Ectodermal cell (in vitro differentiated cells): ENCODE data around the gene H6PD.

ENCODE experiments used
- H3K27ac ChIP-seq: 2 replicates; pipeline ENCODE4 v1.7.0; 2013; ENCODE audit warnings: mild to moderate bottlenecking, low read depth, low read length; ENCODE audit not compliant: insufficient read depth, poor library complexity, severe bottlenecking
- H3K27me3 ChIP-seq: 2 replicates; pipeline ENCODE4 v1.7.0; 2013; ENCODE audit warnings: mild to moderate bottlenecking, low read length; ENCODE audit not compliant: insufficient read depth, control insufficient read depth, poor library complexity, severe bottlenecking
- H3K36me3 ChIP-seq: one replicate; pipeline ENCODE4 v1.7.0; 2013; ENCODE audit warnings: low read length; ENCODE audit not compliant: control insufficient read depth, insufficient read depth
- H3K4me1 ChIP-seq: one replicate; pipeline ENCODE4 v1.7.0; 2013; ENCODE audit warnings: low read length; ENCODE audit not compliant: control insufficient read depth, insufficient read depth
- H3K4me3 ChIP-seq: 2 replicates; pipeline ENCODE4 v1.7.0; 2013; ENCODE audit warnings: low read depth, low read length, control low read depth; ENCODE audit not compliant: insufficient read depth
- H3K9me3 ChIP-seq: 2 replicates; pipeline ENCODE4 v1.7.0; 2013; ENCODE audit warnings: mild to moderate bottlenecking, low read length, moderate library complexity; ENCODE audit not compliant: control insufficient read depth
- WGBS, 2 experiments: methylation state at CpG; one replicate each; pipeline ENCODE4 v1.1.7; 2013; ENCODE audit warnings: missing lambda C conversion rate in 2 of 2; 5-methylcytosine and 5-hydroxymethylcytosine counted together

Gene H6PD

DNA sequence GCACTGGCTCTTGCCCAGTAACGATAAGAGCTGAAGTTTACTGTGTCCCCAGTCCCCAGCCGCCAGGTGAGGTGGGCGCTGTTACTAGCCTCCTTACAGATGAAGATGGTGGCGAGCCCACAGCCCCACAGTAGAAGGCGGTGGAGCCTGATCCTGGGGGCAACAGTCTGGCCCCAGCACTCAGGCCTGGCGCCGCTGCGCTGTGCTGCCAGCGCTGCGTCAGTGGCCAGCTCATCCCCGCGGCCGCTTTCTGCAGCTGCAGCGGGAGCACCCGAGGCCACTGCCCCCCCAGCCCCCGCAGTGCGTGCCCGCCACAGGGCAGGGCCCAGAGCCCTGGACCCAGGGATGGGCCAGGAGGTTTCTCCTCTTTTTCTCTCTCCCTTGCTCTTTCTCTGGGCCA is 13.3 kb downstream of the H6PD start:
- Histone ChIP-seq H3K27me3 (peaks cover 5% of the 10 kb centered on the region), H3K4me1 (peaks cover 36% of the 10 kb centered on the region), H3K36me3 (no peaks in the 10 kb centered on the region), H3K27ac (no peak overlapping the region), H3K9me3 (no peaks in the 10 kb centered on the region), H3K4me3 (no peak overlapping the region)
- 93 to 94% methylated on average over 18 of the region's 18 CpGs for WGBS, 2 experiments

DNA sequence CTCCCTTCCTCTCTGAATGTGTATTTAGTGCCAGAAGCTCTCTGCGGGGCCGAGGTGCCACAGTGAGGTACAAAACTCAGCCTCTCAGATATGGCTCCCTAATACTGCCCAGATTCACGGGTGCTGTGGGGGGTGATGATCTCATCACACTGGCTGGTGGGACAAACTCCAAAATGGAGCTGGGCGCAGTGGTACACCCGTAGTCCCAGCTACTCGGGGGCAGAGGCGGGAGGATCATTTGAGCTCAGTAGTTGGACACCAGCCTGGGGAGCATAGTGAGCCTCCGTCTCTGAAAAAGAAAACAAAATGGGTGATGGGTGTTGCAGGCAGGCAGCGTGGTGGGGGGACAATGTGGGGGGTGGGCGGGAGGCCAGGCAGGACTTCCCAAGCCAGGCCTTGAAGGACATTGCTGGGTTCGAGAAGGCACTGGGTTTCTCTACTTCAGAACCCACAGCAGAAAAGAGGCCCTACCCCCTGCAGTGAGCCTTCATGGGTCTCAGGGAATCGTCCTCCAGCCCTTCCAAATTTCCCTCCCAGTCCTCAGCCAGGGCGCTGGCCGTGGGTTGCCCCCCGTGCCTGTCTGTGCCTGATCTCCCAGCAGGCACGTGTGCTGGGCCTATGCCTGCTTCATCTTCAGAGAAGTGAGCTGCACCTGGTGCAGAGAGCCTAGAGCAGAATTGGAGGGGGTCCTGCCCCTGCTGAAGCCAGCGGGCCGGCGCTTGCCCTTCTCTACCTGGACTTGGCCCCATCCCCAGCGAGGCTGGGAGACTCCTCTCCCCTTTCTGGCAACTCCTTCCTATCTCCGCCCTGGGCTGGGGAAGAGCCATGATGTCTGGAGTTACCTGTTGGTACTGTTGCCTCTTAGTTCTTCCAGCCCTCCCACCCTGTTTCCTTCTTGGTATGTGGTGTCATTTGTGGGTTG is 14.0 kb downstream of the H6PD start:
- Histone ChIP-seq H3K36me3 (no peaks in the 10 kb centered on the region), H3K27me3 (peaks cover 6% of the 10 kb centered on the region), H3K9me3 (no peaks in the 10 kb centered on the region), H3K4me1 (peaks cover 40% of the 10 kb centered on the region), H3K27ac (no peak overlapping the region), H3K4me3 (no peak overlapping the region)
- 92 to 93% methylated on average over 21 of the region's 21 CpGs for whole genome bisulfite sequencing, 2 experiments

- no peaks in the 10 kb centered on the region for H3K9me3 ChIP-seq
- H3K36me3 ChIP-seq: no peaks in the 10 kb centered on the region
- no peak overlapping the region for H3K27ac ChIP-seq
- H3K4me1 ChIP-seq: peaks cover 45% of the 10 kb centered on the region
- no peak overlapping the region for H3K4me3 ChIP-seq
- peaks cover 9% of the 10 kb centered on the region for H3K27me3 ChIP-seq
- WGBS, 2 experiments: 91 to 92% methylated on average over 3 of the region's 3 CpGs
Measured at GRCh38 chr1:9249263-9249533, 14.6 kb downstream of the H6PD start.

DNA sequence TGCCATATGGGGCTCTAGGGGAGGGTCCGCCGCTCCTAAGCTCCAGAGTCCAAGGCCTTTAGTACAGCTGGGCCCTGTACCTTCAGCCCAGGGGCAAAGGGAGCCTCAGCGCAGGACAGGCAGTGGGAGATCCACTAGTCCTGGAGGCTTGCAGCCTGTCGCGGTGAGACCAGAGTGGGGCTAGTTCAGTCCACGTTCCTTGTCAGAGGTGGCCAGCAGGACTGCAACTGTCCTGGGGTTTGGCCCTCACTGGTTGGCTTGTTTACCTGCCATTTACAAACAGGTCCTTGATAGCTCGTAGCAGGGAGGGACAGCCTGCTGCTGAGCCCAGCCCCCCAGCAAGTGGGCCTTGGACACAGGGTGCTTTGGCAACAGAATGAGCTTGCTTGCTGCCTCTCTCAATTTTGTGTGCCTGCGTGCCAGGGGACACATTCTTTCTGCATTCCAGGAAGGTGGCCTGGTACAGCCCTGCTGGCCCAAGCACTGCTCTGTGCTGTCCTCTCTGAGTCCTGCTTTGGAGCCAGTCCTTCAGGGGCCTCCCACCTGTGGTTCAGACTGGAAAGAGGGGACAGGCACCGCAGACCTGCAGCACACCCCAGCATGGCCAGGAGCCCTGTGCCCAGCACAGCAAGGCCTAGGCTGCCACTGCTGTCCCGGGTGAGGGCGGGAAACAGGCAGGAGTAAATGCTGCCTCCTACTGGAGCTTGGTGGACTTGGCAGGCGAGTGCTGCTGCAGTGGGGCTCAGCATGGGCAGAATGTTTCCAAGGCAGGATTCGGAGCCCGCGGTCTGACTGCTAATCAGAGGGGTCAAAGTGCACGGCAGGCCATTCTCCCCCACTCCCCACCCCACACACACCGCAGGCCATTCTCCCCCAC is 15.2 kb downstream of the H6PD start:
- H3K4me3 ChIP-seq: no peak overlapping the region
- 56 to 59% methylated on average over 17 of the region's 17 CpGs for WGBS, 2 experiments
- peaks cover 12% of the 10 kb centered on the region for H3K27me3 ChIP-seq
- H3K9me3 ChIP-seq: no peaks in the 10 kb centered on the region
- H3K36me3 ChIP-seq: no peaks in the 10 kb centered on the region
- peaks cover 51% of the 10 kb centered on the region for H3K4me1 ChIP-seq
- no peak overlapping the region for H3K27ac ChIP-seq

GRCh38 chr1:9250411-9251381 is 16.1 kb downstream of the H6PD start:
- Histone ChIP-seq H3K36me3 (no peaks in the 10 kb centered on the region), H3K4me3 (no peak overlapping the region), H3K27ac (no peak overlapping the region), H3K27me3 (peaks cover 15% of the 10 kb centered on the region), H3K4me1 (peaks cover 53% of the 10 kb centered on the region), H3K9me3 (no peaks in the 10 kb centered on the region)
- WGBS, 2 experiments: 66 to 68% methylated on average over 21 of the region's 21 CpGs

DNA sequence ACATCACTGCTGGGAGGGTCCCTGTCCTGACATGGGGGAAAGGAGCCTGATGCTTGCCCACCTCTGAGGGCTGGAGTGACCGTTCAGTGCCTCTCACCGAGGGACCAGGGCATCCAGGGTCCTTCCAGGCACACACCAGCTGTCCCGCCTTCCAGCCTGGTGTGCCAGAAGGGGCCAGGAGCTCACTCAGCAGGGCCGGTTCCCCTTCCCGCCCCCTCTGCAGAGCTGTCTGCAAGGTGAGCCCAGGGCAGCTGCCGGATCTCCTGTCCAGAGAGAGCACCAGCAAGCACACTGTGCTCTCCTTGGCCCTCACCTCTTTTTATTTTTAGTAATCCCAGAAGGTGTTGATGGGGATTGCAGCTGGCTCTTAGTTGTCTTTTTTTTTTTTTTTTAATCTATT is 16.9 kb downstream of the H6PD start:
- WGBS, 2 experiments: 43 to 50% methylated on average over 6 of the region's 6 CpGs
- H3K27me3 ChIP-seq: peaks cover 15% of the 10 kb centered on the region
- peaks cover 57% of the 10 kb centered on the region for H3K4me1 ChIP-seq

GRCh38 chr1:9253004-9253403 is 18.4 kb downstream of the H6PD start:
- Histone ChIP-seq H3K27ac (peak overlapping the region; percentile 92), H3K4me1 (peaks cover 59% of the 10 kb centered on the region), H3K4me3 (no peak overlapping the region), H3K27me3 (peaks cover 15% of the 10 kb centered on the region), H3K36me3 (no peaks in the 10 kb centered on the region), H3K9me3 (no peaks in the 10 kb centered on the region)
- 1 to 4% methylated on average over 8 of the region's 8 CpGs for WGBS, 2 experiments

More for the DNA sequence above, 16.9 kb downstream of the H6PD start:
- H3K36me3 ChIP-seq: no peaks in the 10 kb centered on the region
- no peak overlapping the region for H3K4me3 ChIP-seq
- H3K9me3 ChIP-seq: no peaks in the 10 kb centered on the region
- no peak overlapping the region for H3K27ac ChIP-seq

DNA sequence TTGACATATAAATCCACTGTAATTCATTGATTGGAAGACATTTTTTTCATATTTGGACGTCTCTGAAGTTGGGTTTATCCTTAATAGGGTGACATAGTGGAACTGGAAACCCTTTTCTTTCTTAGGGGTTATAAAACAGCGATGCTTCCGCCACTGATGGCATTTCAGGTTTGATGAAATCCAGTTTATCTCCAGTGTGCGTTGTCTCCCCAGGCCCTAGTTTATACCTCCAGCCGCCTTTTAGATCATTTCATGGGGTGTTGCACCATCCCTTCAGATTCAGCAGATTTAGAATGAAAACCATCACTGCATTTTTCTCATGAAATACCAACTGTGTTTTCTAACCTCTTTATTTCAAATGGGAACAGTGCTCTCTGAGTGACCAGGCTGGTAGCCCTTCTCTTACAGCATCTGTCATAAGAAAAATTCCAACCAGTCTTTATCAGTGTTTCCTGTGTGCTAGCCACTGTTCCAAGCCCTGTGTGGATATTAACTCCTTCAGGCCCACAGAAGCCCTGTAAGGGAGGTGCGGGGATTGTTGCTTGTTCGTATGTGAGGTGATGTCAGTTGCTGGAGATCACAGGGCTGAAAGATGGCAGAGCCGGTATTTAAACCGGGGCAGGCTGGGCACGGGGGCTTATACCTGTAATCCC is 19.0 kb downstream of the H6PD start:
- H3K4me1 ChIP-seq: peaks cover 59% of the 10 kb centered on the region
- no peaks in the 10 kb centered on the region for H3K36me3 ChIP-seq
- no peaks in the 10 kb centered on the region for H3K9me3 ChIP-seq
- H3K27ac ChIP-seq: peak overlapping the region; percentile 92
- H3K27me3 ChIP-seq: peaks cover 15% of the 10 kb centered on the region
- WGBS, 2 experiments: 49 to 52% methylated on average over 10 of the region's 10 CpGs
- no peak overlapping the region for H3K4me3 ChIP-seq

DNA sequence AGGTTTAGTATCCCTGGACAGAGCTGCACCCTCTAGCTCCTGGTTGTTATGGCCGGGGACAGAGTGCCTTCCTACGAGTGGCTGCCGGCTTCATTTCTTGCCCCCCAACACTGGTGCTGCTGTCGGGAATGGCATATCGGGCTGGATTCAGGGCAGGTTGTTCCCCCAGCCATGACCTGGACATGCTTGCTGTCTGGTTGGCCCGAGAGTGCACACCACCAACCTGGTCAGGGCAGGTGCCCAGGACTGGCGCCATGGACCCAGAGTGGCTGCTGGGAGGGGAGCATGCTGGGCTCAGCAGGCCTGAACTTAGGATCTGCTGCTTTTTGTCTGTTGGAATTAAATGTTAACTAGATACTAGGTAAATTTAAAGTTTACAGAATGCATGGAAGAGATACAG is 21.8 kb downstream of the H6PD start:
- Histone ChIP-seq H3K4me3 (no peak overlapping the region), H3K4me1 (peaks cover 37% of the 10 kb centered on the region)
- 92 to 94% methylated on average over 7 of the region's 7 CpGs for WGBS, 2 experiments

More for the DNA sequence above, 21.8 kb downstream of the H6PD start:
- Histone ChIP-seq H3K36me3 (no peaks in the 10 kb centered on the region), H3K27ac (no peak overlapping the region), H3K9me3 (no peaks in the 10 kb centered on the region), H3K27me3 (peaks cover 10% of the 10 kb centered on the region)
